Inflammatory macrophage treated with lipopolysaccharide for 1 hour (primary cell): Measurements from ENCODE around the gene ZNF292.
A peak's percentile ranks its signal among the peaks of the same experiment; 100 is the strongest.
"Not testable (repeated sequence)": the region's sequence is repeated elsewhere in the genome, so short reads cannot be mapped to it uniquely, and the experiment has no call there.

Experiments used
- DNase-seq, 2 donors: peaks; one replicate each; pipeline ENCODE4 v3.0.0-alpha.2; 2020 to 2022

The ZNF292 gene

DNA sequence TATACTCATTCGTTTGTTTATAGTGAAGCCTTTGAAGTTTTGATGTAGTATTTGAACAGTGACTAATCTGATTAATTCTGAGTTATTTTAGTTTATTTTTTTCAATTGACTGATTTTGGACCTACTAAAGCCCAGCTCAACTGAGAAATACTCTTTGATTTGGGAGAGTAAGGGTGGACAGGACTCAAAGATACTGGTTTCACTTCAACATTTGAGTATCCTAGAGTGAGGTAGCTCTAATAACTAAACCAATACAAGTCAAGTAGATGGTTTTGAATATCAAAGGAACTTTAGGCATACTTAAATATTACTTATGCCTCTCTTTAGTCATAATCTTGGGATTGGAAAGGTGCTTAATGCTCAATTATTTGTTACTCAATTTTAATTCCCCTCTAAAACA lies 65.6 kb downstream of the ZNF292 start:
- DNase-seq = no peak

DNA sequence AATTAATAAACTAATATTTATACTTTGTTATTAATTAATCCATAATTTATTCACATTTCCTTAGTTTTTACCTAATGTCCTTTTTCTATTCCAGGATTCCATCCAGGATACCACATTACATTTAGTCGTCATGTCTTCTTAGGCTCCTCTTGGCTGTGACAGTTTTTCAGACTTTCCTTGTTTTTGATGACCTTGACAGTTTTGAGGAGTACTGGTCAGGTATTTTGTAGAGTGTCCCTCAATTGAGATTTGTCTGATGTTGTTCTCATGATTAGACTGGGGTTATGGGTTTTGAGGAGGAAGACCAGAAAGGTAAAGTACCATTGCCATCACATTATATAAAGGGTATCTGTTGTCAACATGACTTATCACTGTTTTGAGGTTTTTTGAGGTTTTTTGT lies 67.3 kb downstream of the ZNF292 start:
- DNase-seq = no peak

DNA sequence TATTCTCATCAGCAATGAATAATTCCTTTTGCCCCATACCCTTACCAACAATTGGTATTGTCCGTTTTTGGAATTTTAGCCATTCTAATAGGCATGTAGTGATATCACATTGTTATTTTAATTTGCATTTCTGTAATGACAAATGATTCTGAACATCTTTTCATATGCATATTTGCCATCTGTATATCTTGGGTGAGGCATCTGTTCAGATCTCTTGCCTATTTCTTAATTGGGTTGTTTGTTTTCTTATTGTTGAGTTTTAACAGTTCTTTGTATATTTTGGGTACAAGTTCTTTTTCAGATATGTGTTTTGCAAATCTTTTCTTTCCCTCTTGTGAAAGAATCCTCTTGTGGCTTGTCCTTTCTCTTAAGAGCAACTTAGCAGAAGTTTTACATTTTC lies 69.6 kb downstream of the ZNF292 start:
- DNase-seq = no peak

DNA sequence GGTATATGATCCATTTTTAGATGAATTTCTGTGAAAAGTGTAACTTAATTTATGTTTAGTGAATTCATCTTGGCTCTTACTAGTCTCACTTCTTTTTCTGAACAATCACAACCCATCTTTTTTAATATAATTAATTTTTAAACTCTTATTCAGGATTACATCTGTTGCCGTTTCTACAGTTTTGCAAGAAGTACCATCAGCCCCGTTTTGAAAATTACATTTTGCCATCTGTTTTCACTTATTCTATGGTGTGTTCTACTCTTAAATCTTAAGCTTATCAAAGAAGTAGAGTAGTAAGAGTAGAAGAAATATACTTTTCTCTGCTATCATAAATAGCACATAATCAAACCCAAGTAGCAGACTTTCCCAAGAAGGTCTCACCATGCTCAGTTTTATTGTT lies 70.1 kb downstream of the ZNF292 start:
- DNase-seq = no peak

DNA sequence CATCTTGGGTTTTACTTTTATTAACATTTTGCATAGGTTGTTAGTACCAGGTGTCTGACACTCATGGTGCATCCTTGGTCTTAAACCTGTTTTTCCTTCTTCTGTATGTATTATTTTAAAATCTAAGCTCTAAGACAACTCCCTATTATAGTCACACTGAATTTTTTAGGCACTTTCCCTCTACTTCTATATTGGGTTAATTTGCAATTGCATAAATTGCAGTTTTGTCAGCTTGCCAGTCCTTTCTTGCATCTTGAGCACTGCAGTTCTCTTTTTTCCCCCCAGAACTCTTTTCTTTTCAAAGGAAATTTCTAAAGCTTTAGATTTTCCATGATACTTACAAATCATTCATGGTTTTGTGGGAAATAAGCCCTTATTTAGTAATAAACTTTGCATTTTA lies 70.6 kb downstream of the ZNF292 start:
- DNase-seq = no peak

DNA sequence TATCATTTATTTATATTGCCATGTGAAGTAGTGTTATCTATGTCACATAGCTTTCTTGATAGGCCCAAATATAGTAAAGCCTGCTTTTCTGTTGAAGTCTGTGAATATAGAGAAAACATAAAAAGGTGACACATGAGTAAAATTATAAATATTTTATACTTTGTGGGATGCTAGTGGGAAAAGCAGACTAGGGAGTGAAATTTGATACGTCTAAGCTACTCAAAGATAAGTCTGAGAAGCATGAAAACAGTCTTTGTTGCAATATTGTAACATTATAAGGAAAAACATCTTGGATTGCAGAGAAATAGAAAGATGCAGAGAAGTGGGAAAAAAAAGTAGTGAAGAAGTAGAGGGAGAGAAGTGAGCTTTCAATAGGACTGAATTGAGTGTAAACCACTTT lies 75.4 kb downstream of the ZNF292 start:
- DNase-seq = no peak

DNA sequence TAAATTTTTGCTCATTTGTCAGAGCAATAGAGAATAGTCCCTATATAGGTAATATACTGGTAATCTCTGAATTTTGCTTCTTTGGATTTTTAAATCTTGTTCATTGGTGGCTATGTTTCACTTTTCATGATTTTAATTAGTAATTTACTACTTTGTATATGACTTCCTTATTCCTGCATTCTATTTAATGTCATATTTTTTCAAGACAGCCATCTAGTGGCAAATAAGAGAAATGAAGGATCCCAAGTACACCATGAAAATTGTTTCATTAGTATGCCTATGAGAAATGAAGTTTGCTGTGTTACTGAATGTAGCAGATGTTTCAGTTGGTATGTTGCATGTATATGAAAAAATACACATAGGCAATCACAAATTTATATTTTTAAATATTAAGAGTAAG lies 82.4 kb downstream of the ZNF292 start:
- peak; percentile 49 to 51 for DNase-seq

DNA sequence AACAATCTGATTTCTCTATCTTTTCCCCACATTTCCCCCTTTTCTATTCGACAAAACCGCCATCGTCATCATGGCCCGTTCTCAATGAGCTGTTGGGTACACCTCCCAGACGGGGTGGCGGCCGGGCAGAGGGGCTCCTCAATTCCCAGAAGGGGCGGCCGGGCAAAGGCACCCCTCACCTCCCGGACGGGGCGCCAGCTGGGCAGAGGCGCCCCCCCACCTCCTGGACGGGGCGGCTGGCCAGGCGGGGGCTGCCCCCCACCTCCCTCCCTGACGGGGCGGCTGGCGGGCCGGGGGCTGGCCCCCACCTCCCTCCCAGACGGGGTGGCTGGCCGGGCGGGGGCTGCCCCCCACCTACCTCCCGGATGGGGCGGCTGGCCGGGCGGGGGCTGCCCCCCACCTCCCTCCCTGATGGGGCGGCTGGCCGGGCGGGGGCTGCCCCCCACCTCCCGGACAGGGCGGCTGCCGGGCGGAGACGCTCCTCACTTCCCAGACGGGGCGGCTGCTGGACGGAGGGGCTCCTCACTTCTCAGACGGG lies 83.8 kb downstream of the ZNF292 start:
- not testable (repeated sequence) for DNase-seq

DNA sequence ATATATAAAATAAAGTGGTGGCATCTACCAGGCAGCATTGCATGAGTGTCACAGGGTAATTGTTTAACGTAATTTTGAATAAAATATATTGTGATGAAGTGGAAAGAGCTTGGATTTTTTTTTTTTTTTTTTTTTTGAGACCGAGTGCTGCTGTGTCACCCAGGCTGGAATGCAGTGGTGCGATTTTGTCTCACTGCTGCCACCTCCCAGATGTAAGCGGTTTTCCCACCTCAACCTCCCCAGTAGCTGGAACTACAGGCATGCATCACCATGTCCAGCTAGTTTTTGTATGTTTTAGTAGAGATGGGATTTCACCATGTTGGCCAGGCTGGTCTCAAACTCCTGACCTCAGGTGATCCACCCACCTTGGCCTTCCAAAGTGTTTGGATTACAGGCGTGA lies 85.9 kb downstream of the ZNF292 start:
- no peak for DNase-seq

DNA sequence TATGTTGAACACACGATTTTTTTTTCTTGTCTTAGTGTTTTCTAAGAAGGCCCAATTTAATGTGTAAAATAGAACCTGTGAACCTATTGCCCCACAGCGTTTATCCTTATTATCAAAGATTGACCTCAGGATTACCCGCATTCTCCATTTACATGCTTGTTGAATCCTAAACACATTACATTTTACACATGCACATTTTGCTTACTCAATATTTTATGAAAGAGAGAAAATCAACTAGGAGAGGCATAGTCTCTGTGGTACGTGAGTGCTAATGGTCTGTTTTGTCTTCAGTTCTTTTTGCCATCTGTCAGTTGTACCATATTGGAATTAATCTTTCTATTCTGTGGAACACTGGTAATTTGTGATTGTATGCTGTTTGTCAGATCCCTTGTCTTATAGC lies 86.9 kb downstream of the ZNF292 start:
- DNase-seq = no peak

DNA sequence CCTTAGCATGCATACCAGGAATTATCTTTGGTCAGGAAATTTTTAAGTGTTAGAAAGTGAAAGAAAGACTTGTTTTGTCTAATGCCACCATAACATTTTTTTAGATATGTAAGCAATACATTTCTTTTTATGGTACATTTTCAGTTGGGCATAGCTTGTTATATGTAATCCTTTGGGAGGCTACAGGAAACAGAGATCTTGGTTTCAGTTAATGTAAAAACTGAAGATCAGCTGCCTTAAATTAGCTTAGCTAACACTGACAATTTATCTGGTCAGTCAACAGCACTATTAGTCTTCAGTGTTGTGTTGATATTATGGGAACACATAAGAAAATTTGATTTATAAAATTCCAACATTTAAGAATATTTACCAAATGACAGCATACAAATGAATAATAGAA lies 88.4 kb downstream of the ZNF292 start:
- DNase-seq = no peak

DNA sequence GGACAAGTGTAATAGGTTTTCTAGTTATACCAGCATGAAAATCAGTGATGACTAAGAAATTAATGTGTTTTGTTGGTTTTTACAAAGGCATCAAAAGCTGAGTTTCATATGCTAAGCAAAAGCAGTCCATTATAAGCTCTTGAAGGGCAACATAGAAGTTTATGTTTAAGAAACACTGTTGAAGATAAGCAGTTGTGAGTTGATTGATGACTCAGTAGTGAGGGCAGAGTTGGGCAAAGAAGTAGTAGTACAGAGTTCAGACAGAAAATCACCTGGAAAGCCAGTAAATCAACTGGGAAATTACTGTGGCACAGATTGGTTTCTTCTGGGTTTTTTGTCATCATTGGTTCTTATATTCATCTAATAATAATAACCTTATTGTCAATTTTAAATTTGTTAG lies 89.0 kb downstream of the ZNF292 start:
- DNase-seq = no peak

DNA sequence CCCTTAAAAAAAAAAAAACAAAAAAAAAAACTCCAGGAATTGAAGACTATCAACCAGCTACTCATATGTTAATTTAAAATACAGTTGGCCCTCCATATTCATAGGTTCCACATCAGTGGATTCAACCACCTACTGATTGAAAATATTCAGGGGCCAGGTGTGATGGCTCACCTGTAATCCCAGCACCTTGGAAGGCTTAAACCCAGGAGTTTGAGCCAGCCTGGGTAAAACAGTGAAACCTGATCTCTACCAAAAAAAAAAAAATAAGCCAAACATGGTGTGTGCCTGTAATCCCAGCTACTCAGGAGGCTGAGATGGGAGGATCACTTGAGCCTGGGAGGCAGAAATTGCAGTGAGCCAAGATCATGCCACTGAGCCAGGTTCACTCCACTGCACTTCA lies 94.7 kb downstream of the ZNF292 start:
- no peak for DNase-seq

DNA sequence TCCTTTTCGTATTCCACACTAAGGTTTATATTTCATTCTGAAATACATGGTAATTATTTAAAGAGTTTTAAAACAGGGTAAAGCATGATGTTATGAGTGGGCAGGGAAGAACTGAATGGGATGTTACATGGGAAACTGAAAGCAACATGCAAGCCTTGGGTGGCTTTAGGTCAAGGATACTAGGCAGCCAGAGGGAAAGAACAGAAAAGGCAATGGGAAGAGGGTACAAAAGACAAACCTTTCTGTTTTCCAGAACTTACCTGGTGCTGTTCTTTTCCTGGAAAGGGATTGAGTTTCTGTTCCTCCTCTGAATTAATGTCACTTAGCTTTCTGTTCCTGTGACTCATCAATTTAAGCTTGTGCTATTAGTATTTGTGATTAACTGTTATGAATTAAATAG lies 95.9 kb downstream of the ZNF292 start:
- no peak for DNase-seq

DNA sequence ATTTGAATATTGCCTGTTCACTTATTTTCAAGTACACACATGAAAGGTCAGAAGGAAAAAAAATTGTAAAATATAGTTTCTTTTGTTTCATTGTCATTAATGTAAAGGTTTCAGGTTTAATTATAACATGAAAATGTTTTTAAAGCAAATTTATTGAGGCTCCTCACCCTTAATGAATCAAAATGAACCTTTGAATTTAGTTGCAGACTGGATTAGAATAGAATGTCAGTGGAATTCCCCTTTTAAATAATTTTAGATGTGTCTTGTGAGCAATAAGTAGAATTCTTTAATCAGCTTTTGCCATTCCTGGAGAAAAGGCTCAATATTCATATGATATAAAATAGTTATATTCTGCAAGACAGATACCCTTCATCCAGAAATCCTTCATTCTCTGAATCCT lies 96.4 kb downstream of the ZNF292 start:
- no peak for DNase-seq

DNA sequence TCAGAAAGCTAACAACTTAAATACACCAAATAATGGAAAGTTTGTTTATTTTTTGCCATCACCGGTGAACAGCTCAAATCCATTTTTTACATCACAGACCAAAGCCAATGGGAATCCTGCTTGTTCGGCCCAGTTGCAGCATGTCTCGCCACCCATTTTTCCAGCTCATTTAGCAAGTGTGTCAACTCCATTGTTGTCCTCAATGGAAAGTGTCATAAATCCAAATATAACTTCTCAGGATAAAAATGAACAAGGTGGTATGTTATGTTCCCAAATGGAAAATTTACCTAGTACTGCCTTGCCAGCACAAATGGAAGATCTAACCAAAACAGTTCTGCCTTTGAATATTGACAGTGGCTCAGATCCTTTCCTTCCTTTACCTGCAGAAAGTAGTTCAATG lies 101.7 kb downstream of the ZNF292 start:
- no peak for DNase-seq

DNA sequence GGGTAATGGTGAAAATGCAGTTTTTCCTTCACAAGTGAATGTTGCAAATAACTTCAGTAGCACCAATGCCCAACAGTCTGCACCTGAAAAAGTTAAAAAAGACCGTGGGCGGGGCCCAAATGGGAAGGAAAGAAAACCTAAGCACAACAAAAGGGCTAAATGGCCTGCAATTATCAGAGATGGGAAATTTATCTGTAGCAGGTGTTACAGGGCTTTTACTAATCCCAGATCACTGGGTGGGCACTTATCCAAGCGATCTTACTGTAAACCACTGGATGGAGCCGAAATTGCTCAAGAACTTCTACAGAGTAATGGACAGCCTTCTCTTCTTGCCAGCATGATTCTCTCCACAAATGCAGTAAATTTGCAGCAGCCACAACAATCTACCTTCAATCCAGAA lies 102.2 kb downstream of the ZNF292 start:
- DNase-seq = no peak

DNA sequence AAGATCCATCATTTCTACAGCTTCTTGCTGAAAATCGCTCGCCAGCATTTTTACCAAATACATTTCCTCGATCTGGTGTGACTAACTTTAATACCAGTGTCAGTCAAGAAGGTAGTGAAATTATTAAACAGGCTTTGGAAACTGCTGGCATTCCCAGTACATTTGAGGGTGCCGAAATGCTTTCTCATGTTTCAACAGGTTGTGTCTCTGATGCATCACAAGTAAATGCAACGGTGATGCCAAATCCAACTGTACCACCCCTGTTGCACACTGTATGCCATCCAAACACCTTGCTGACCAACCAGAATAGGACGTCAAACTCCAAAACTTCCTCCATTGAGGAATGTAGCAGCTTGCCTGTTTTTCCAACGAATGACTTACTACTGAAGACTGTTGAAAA lies 102.6 kb downstream of the ZNF292 start:
- DNase-seq = no peak

DNA sequence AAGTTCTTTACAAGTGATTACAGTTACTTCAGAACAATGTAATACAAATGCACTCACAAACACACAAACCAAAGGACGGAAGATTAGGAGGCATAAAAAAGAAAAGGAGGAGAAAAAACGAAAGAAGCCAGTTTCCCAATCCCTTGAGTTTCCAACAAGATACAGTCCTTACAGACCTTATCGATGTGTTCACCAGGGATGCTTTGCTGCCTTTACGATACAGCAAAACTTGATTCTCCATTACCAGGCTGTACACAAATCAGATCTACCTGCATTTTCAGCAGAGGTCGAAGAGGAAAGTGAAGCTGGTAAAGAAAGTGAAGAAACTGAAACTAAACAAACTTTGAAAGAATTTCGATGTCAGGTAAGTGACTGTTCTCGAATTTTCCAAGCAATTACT lies 104.4 kb downstream of the ZNF292 start:
- no peak for DNase-seq

DNA sequence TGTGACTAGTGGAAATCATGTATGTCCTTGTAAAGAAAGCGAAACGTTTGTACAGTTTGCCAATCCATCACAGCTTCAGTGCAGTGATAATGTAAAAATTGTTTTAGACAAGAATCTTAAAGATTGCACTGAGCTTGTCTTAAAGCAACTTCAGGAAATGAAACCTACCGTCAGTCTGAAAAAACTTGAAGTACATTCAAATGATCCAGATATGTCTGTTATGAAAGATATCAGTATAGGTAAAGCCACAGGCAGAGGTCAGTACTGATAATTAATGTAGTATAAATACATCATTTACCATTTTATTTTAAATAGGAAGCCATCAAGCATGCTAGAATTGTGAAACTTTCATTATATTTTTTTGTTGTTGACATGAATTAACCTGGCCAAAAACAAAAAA lies 106.2 kb downstream of the ZNF292 start:
- DNase-seq = no peak

DNA sequence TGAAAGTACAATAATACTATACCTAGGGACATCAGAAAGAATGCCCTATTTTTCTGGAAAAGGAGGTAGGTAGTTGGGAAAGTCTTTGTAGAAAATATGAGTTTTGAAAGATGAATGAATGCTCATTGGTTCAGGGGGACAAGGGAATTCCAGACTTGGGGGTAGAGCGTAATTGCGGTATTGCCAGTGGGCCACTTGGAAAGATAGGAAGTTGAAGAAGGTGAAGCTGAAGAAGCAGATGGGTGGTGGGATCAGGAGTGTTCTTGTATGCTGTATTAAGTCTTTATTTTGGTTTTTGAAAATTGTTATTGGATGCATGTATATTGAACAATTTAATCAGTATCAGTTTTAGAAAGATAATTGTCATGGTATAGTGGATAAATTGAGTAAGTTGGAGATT lies 109.1 kb downstream of the ZNF292 start:
- DNase-seq = no peak

DNA sequence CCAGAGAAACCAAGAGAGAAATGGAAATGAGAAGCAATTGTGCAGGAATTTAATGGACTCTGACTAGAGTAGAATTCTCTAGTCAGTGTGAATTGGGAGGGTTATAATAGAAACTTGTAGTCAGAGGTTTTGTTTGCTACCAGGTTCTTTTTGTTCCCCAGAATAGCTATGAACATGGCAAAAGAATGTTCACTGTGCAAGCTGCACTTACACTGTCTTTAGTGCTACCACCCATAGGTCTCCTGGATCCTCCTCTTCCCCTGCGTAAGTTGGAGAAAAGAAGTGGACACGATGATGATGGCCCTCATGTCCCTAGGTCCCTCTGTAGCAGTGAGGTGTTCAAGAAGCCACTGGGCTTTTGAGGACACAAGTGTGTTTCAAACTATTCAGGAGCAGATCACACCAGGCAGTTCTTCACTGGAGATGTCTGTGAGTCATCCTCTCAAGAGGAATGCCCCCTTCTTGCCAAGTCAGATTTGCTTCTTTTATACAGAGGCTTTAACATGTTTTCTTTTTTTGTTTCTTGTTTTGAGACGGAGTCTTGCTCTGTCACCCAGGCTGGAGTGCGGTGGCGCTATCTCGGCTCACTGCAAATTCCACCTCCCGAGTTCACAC lies 119.4 kb downstream of the ZNF292 start:
- DNase-seq = no peak

DNA sequence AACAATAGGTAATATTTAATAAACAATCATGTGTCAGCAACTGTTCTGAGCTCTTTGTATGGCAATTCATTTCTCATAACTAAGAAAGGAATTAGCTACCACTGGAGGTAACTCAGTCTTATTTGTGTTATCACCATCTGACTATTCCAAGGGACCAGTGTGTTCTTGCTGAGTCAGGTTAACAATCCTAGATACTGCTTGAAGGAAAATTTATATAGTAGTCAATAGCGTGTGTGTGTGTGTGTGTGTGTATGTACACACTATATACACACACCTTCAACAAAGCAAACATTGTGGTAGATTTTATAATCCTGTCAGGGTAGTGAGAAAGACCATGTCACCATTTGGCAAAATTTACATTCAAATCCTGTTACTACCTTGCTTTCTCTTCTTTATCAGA lies 121.3 kb downstream of the ZNF292 start:
- DNase-seq = no peak

DNA sequence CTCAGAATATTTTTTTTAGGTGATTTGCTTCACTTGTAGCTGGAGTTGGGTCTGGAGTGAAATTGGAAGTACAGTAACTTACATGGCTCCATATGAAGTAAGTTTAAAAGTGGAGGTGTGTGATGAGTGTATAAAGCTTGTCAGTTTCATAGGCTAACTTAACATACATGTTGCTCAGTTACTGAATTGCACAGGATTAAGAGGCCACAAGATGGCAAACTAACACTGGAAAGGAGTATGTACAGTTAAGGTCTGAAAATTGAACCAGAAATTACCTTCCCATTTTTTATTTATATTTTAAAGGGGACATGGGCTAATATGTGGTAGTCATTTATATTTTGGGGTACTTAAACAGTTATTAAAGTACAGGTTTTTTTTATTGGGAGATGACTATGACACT lies 121.8 kb downstream of the ZNF292 start:
- no peak for DNase-seq

DNA sequence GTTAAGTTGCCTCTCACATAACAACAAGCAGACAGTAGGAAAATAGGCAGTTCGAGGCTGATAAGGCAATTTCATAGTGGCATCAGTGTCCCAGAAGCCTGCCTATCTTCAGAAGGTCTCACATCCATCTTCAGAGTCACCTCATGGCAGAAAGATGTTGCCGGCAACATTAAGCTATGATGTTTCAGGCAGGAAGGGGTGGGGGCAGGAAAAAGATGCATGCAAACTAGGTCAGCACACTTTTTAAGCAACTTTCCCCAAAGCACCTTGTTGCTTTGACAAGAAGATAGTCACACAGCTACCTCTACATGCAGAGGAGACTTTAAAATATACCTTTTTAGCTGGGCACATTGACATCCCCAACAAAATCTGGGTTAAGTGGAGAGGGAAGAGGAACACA lies 123.8 kb downstream of the ZNF292 start:
- DNase-seq = no peak

DNA sequence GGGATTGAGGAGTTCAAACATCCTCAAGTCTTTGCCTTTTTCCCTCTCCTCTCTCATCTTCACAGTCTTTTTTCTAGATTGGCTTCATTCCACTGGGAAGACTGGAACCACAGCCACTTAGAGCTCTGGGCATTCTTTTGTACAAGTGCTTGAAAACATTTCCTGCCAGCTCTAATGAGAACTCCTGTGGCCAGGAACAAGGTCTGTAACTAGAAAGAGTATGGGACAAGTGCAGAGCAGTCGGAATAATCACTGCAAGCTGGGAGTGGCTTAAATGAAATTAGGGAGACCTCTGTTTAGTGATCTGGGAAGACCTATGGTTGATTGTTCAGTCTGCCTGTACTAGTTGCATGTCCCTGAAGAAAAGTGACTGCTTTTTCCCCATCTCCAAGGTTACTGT lies 126.1 kb downstream of the ZNF292 start:
- DNase-seq = no peak
